ENCODE measurements around the gene FAM118A. TPM values are rescaled to one million over a fixed set of nuclear protein-coding genes. Genes with fewer than 3 reads are reported as not detected.

The FAM118A gene
- total RNA-seq, 1 donor = 37.7 TPM

Other genes starting within 250 kb of the FAM118A start
- 96.7 TPM for gene NUP50, start 146.0 kb upstream of the FAM118A start, total RNA-seq
- 20.5 TPM for gene KIAA0930, start 69.0 kb upstream of the FAM118A start, total RNA-seq
- 0.94 TPM for gene UPK3A, start 25.0 kb upstream of the FAM118A start, total RNA-seq
- 0.10 TPM for gene SMC1B, start 103.7 kb downstream of the FAM118A start, total RNA-seq
- 0.31 TPM for gene RIBC2, start 103.8 kb downstream of the FAM118A start, total RNA-seq
- 0.10 TPM for gene FBLN1, start 192.9 kb downstream of the FAM118A start, total RNA-seq

Data from mononuclear cell (primary cell).